Lower leg skin (tissue), 4 donors: ENCODE measurements around the gene TRIM73. TPM values are rescaled to one million over a fixed set of nuclear protein-coding genes. Genes with fewer than 3 reads are reported as not detected.
A peak's percentile ranks its signal among the peaks of the same experiment; 100 is the strongest.
"Not testable (repeated sequence)": the region's sequence is repeated elsewhere in the genome, so short reads cannot be mapped to it uniquely, and the experiment has no call there.

Source experiments
- DNase-seq, 2 donors: peaks; one replicate each; pipeline ENCODE4 v3.0.0-alpha.2; 2019; ENCODE audit warnings: low spot score in 2 of 2
- H3K4me3 ChIP-seq: fragments of 200-600 bp; sonication (generic); 2 replicates; pipeline ENCODE4 v1.5.1; 2017; ENCODE audit warnings: mild to moderate bottlenecking, low read depth; ENCODE audit not compliant: poor library complexity, severe bottlenecking
- WGBS, 2 donors: methylation state at CpG; one replicate each; pipeline ENCODE4 v1.1.5; 2018; 5-methylcytosine and 5-hydroxymethylcytosine counted together
- intact Hi-C: fragments of 100-400 bp; cut with DNase I; formaldehyde crosslinking; loops from one replicate; pipeline ENCODE4 v1.15.0; 2023; ENCODE audit warnings: low total_unique reads
- total RNA-seq, 4 donors: library from RNA; depleted of rRNA; stranded (reverse); fragments of >200 nt; gene quantifications; one replicate each; pipeline ENCODE4 v1.1.0, GENCODE V29; 2016

The TRIM73 gene
- total RNA-seq, 4 donors from 2014 or later: 1.2 to 3.6 (median 1.7) TPM

- intact Hi-C loops, H3K4me3 ChIP-seq, DNase-seq: not testable (repeated sequence)
- WGBS, 2 donors: 60% methylated on average over 2 of the region's 18 CpGs; no CpG with 5 or more reads in 1 of the 2 donors
Observed at GRCh38 chr7:75404663-75405062, 9.2 kb downstream of the TRIM73 start.

- WGBS, 2 donors: 0 to 63% methylated on average over 2 to 7 of the region's 74 CpGs
- H3K4me3 ChIP-seq, intact Hi-C loops: not testable (repeated sequence)
- DNase-seq: peak in 1 of 2 donors; percentile 31
Observed at GRCh38 chr7:75409880-75410822, 14.7 kb downstream of the TRIM73 start.

- DNase-seq, H3K4me3 ChIP-seq, intact Hi-C loops: not testable (repeated sequence)
- no CpG with 5 or more reads among the region's 13 CpGs for WGBS, 2 donors
Observed at GRCh38 chr7:75410823-75411173, 15.4 kb downstream of the TRIM73 start.

DNA sequence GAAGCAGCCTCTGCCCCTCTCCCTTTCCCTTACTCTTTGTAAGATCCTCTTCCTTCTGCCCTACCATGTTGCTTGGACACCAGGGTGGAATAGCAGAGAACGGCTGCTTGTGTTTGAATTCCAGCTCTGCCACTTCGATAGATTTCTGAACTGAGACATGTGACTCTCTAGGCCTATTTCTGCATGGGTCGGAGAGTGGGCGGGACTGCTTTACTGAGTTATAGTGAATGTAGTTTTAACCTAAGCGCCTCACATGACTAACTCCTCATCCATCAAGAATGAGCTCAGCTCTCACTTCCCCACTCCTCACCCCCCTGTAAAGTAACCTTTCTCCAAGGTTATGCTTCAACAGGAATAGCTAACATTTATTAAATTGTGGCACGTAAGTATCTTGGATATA is 18.8 kb downstream of the TRIM73 start:
- intact Hi-C loops: not testable (repeated sequence)
- WGBS, 2 donors: 65 to 66% methylated on average over 3 to 4 of the region's 6 CpGs

GRCh38 chr7:75414708-75415427 is 19.4 kb downstream of the TRIM73 start:
- 51 to 69% methylated on average over 9 to 11 of the region's 13 CpGs for WGBS, 2 donors
- intact Hi-C loops, H3K4me3 ChIP-seq: not testable (repeated sequence)
- peak in 1 of 2 donors; percentile 59 for DNase-seq

More for the DNA sequence above, 18.8 kb downstream of the TRIM73 start:
- H3K4me3 ChIP-seq, DNase-seq: not testable (repeated sequence)

- peak in 1 of 2 donors; percentile 48 for DNase-seq
- H3K4me3 ChIP-seq, intact Hi-C loops: not testable (repeated sequence)
- WGBS, 2 donors: 71 to 90% methylated on average over 1 to 3 of the region's 11 CpGs
Observed at GRCh38 chr7:75415428-75415817, 20.0 kb downstream of the TRIM73 start.

DNA sequence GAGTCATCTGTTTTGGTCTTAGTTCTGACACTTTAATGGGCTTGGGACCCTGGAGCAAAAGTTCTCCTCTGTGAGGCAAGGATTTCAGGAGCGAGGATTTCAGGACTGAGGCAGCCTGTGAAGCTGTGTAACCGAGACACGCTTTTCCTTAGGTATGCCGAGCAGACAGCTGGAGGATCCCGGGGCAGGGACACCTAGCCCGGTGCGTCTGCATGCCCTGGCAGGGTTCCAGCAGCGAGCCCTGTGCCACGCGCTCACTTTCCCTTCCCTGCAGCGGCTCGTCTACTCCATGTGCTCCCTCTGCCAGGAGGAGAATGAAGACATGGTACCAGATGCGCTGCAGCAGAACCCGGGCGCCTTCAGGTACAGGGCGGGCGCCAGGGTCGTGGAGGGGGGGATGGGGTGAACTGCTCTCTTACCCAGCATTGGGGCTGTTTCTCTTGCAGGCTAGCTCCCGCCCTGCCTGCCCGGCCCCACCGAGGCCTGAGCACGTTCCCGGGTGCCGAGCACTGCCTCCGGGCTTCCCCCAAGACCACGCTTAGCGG is 20.5 kb downstream of the TRIM73 start:
- peak in 1 of 2 donors; percentile 48 for DNase-seq
- H3K4me3 ChIP-seq, intact Hi-C loops: not testable (repeated sequence)
- WGBS, 2 donors: 64 to 80% methylated on average over 15 to 16 of the region's 27 CpGs

DNA sequence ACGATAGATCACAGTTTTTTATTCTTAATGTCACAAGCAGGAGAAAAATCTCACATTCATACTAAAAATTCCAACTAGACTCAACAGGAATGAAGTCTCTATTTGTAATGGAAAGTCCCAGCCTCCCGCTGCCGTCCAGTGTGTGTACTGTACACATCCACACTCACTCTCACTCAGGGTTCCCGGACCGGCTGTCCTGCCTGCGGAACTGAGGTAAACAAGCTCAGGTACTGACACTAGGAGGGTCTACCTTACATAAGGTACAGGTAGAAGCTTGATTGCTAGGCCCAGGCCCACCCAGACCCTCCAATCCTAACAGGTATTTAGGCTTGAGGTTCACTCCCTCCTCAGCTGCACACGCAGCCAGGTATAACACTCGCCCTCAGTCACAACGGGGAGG is 21.4 kb downstream of the TRIM73 start:
- peak in 1 of 2 donors; percentile 57 for DNase-seq
- 93 to 95% methylated on average over 8 of the region's 9 CpGs for WGBS, 2 donors
- H3K4me3 ChIP-seq, intact Hi-C loops: not testable (repeated sequence)

DNA sequence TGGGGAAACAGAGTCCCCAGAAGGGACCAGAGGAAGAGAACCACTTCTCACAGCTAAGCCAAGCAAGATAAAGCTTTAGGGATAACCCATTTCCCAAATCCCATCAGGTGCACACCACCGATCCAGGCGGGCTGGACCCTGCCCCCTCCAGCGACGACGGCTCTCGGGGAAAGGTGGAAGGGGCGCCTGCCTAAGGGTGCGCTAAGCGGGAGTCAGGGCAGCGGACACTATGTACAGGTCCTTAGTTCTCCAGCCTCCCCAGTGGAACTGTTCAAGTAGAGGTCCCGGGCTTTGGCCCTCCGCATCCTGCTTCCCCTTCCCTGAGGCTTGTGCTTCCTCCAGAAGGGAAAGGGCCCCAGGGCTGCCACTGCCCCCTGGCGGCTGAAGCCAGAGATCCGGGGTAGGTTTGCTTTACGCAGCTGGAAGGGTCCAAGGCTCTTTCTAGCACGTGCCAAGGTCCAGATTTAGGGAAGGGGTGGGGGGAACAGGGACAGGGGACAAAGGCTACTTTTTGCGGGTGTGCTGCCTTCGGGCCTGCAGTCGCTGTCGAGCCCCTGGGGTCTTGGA is 22.9 kb downstream of the TRIM73 start:
- intact Hi-C loops, H3K4me3 ChIP-seq, DNase-seq: not testable (repeated sequence)
- 90 to 93% methylated on average over 10 to 12 of the region's 20 CpGs for WGBS, 2 donors

DNA sequence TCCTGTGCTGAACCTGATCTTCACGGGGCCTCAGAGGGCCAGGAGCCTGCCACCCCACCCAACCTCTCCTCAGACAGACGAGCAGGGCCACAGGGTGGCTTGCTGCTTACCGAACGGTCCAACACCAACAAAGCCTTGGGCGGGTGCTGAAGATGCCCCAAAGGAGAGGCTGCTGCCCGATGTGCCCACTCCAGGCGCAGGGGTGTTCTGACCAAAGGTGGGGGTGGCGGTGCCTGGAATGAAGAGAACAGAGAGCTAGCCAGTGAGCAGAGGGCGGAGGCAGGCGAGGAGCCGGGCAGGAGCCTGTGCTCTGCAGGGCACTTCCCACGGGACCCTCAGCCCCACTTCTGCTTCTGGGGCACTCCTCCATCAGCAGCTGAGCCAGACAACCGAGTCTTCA is 23.8 kb downstream of the TRIM73 start:
- intact Hi-C loops, H3K4me3 ChIP-seq: not testable (repeated sequence)
- peak in 1 of 2 donors; percentile 46 for DNase-seq
- WGBS, 2 donors: 82 to 86% methylated on average over 2 to 12 of the region's 13 CpGs

- DNase-seq: peak in 1 of 2 donors; percentile 70
- 61 to 74% methylated on average over 10 to 13 of the region's 13 CpGs for WGBS, 2 donors
- H3K4me3 ChIP-seq, intact Hi-C loops: not testable (repeated sequence)
Observed at GRCh38 chr7:75419693-75420092, 24.3 kb downstream of the TRIM73 start.

DNA sequence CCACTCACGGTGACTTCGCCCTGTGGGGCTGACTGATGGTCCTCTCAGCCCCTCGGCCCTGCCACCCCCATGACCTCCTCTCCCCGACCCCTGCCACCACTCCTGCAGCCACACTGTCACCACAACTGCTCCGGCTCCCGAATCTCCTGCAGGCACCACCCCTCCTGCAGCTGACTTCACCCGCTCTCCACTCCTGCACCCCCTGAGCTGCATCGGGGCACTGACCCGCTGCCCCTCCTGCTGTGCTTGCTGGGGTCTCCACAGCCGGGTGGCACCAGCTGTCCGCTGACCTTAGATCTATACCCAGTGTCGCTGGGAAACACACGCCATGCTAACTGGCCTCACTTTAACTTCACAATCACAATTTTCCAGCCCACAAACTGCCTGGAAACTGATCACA is 24.7 kb downstream of the TRIM73 start:
- 91 to 92% methylated on average over 9 to 11 of the region's 13 CpGs for WGBS, 2 donors
- intact Hi-C loops, H3K4me3 ChIP-seq: not testable (repeated sequence)
- peak in 1 of 2 donors; percentile 68 for DNase-seq

DNA sequence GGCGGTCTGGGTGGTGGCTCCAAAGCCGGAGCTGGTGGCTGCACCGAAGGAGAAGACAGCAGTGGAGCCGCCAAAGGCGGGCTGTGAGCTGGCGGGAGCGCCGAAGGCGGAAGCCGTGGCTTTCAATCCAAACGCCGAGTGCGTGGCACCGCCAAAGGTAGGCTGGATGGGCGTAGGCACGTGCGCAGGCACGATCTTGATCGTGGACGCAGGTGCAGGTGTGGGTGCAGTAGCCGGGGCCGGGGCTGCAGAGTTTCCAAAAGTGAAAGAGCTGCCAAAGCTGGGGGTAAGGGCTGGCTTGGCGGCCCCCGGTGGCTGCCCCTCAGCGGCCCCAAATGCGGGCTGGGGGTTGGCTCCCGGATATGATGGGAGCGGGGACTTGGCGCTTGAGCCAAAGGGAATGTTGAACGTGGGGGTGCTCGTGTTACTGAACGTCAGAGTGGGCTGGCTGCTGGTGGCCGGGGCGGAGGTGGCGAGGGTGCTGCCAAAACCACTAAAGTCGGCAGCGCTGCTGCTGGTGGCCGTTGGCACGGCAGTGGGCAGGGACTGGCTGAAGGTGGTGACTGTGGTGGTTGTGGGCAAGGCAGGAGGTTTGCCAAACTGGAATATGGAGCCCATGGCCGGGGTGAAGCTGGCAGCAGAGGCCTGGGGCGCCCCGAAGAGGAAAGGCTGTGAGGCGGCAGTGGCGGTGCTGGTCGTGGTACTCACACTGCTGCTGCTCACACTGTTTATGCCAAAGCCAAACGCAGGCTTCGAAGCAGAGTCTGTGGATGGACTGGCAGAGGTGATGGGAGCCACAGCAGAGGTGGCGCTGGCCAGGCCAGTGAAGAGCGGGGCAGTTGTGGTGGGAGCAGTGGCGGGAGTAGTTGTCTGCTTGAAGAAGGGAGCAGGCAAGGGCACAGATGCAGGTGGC is 26.6 kb downstream of the TRIM73 start:
- DNase-seq: peak in 1 of 2 donors; percentile 63
- H3K4me3 ChIP-seq, intact Hi-C loops: not testable (repeated sequence)
- WGBS, 2 donors: 91% methylated on average over 26 to 39 of the region's 50 CpGs

DNA sequence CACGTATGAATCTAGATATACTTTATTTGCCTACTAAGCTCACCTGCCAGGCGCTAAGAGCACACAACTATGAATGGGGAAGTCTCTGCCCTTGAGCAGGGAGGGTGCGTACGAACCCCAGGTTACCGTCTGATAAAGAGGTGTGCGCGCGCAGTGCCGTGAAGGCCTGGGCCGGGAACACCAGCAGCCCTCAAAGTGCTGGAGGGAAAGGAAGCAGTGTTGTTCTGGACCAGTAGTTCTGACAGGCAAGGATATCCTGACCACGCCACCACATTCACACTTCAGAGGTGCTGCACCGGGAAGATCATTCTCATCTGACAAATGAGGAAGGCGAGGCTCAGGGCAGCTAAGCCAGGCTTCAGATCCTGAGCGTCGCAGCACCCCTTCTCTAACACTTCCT is 28.1 kb downstream of the TRIM73 start:
- intact Hi-C loops, H3K4me3 ChIP-seq: not testable (repeated sequence)
- peak in 1 of 2 donors; percentile 42 for DNase-seq
- WGBS, 2 donors: 81 to 91% methylated on average over 3 to 13 of the region's 15 CpGs
